ENCODE results near the gene SOHLH1. TPM values are rescaled to one million over a fixed set of nuclear protein-coding genes. Genes with fewer than 3 reads are reported as not detected.

The SOHLH1 gene
- total RNA-seq, 6 donors from 2014 or later = not detected

DNA sequence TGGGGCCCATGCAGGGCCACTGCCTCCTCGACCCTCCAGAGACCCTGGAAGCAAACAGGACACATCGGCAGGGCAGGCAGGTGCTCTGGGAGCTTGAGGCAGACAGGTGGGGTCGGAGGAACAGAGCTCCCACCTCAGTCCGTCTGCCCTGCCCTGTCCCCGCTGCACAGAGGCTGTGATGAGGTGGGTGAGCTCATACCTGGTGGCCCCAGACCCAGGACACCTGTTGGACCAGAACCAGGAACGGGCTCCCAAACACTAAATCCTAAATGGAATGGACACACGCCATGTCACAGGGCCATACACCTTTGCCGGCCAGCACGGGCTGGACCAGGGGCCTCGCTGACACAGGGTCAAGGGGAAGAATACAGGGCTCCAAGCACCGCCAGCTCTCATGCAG is 5.5 kb downstream of the SOHLH1 start:
- H3K36me3 ChIP-seq = no peaks in the 10 kb centered on the region
- H3K4me3 ChIP-seq = no peak overlapping the region
- 77 to 90% methylated on average over 2 to 8 of the region's 11 CpGs for WGBS, 2 donors
- no peaks in the 10 kb centered on the region for H3K9me3 ChIP-seq
- no peaks in the 10 kb centered on the region for H3K4me1 ChIP-seq
- ATAC-seq (ENCODE audit: low FRiP score in 2 of 2) = no peak
- no peaks in the 10 kb centered on the region for H3K27me3 ChIP-seq
- peak in 1 of 2 donors; percentile 63 for DNase-seq
- no peak for TF ChIP-seq POLR2AphosphoS5 (IDR thresholded peaks at IDR 0.05)
- H3K27ac ChIP-seq = no peak overlapping the region

DNA sequence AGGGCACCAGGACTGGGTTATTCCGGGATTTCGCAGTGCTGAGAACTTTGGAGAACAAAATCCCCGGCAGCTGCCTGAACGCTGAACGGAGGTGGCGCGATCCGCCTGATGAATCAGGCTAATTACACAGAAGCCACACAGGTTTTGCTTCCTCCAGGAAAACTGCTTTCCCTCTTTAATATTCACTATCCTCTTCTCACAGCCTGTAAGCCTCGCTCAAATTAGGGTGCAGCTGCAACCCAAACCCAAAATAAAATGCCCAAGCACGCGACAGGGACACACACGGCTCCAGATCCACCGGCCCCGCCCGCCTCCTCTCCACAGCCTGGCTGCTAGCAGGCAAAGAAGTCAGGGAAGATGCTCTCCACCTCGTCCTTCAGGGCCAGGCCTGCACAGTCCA is 6.0 kb downstream of the SOHLH1 start:
- 73 to 79% methylated on average over 16 of the region's 16 CpGs for WGBS, 2 donors
- no peak for TF ChIP-seq POLR2A (IDR thresholded peaks at IDR 0.05)
- TF ChIP-seq EP300 (IDR thresholded peaks at IDR 0.05) = no peak
- no peak for TF ChIP-seq POLR2AphosphoS5 (IDR thresholded peaks at IDR 0.05)
- TF ChIP-seq, protein P1, sequence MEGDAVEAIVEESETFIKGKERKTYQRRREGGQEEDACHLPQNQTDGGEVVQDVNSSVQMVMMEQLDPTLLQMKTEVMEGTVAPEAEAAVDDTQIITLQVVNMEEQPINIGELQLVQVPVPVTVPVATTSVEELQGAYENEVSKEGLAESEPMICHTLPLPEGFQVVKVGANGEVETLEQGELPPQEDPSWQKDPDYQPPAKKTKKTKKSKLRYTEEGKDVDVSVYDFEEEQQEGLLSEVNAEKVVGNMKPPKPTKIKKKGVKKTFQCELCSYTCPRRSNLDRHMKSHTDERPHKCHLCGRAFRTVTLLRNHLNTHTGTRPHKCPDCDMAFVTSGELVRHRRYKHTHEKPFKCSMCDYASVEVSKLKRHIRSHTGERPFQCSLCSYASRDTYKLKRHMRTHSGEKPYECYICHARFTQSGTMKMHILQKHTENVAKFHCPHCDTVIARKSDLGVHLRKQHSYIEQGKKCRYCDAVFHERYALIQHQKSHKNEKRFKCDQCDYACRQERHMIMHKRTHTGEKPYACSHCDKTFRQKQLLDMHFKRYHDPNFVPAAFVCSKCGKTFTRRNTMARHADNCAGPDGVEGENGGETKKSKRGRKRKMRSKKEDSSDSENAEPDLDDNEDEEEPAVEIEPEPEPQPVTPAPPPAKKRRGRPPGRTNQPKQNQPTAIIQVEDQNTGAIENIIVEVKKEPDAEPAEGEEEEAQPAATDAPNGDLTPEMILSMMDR (IDR thresholded peaks at IDR 0.05) = no peak
- Histone ChIP-seq H3K27me3 (no peaks in the 10 kb centered on the region), H3K4me1 (no peaks in the 10 kb centered on the region), H3K4me3 (no peak overlapping the region), H3K27ac (no peak overlapping the region), H3K9me3 (no peaks in the 10 kb centered on the region), H3K36me3 (no peaks in the 10 kb centered on the region)
- ATAC-seq (ENCODE audit: low FRiP score in 2 of 2) (no peak), DNase-seq (no peak)

DNA sequence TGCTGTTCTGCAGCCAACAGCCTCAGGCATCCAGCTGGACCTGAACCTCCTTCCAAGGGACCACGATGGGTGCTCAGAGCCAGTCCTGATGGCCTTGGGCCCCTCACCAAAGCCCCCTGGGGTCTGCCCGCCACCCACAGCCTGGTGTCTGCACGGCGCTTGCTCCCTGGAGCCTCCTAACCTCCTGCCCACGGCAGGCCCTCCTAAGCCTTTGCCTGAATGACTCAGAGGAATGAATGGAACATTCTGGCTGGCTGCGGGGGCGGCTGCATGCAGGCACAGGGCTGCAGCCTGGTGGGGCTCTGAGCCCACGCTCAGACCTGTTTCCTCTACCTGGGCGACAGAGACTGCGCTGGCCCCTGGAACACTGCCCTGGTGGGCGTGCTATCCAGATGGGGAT is 6.9 kb downstream of the SOHLH1 start:
- Histone ChIP-seq H3K4me3 (no peak overlapping the region), H3K36me3 (no peaks in the 10 kb centered on the region), H3K27me3 (no peaks in the 10 kb centered on the region), H3K9me3 (no peaks in the 10 kb centered on the region), H3K4me1 (no peaks in the 10 kb centered on the region), H3K27ac (no peak overlapping the region)
- 81% methylated on average over 11 of the region's 11 CpGs; no CpG with 5 or more reads in 1 of the 2 donors for WGBS, 2 donors
- DNase-seq = peak in 1 of 2 donors; percentile 60
- ATAC-seq (ENCODE audit: low FRiP score in 2 of 2) = no peak
- TF ChIP-seq POLR2AphosphoS5 (IDR thresholded peaks at IDR 0.05) (no peak), EP300 (IDR thresholded peaks at IDR 0.05) (no peak)
- TF ChIP-seq, protein P1 (IDR thresholded peaks at IDR 0.05) = no peak

DNA sequence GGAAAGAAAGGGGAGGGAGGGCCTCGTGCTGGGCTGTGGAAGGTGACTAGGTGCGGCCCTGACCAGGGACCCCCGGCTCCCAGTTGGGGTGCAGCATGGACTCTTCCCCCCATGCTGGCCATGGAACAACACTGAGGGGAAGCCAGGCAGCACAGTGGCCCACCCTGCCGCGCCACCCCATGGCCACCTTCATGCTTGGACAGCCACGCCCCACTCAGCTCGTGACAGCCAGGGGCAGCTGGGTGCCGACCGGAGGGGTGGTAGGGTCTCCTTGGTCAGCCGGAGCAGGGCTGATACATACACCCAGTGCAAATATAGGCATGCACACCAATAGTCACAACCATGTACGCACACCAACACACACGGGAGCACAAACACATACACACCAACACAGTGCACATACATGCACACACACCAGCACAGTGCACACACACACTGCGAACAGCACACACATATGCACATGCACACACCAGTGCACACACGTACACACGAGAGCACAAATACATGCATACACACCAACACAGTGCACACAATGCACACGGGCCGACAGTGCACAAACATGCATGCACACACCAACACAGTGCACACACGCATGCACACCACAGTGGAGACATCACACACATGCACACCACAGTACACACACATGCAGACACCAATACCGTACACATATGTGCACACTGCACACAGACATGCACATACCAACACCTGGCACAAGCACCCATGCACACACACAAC is 8.3 kb downstream of the SOHLH1 start:
- Histone ChIP-seq H3K36me3 (no peaks in the 10 kb centered on the region), H3K4me1 (no peaks in the 10 kb centered on the region), H3K27ac (no peak overlapping the region), H3K27me3 (no peaks in the 10 kb centered on the region), H3K9me3 (no peaks in the 10 kb centered on the region), H3K4me3 (no peak overlapping the region)
- 80 to 95% methylated on average over 12 to 19 of the region's 19 CpGs for WGBS, 2 donors
- peak in 1 of 2 donors; percentile 70 for DNase-seq
- TF ChIP-seq, protein P1 (IDR thresholded peaks at IDR 0.05) = no peak
- TF ChIP-seq EP300 (IDR thresholded peaks at IDR 0.05) (no peak), POLR2A (IDR thresholded peaks at IDR 0.05) (no peak), POLR2AphosphoS5 (IDR thresholded peaks at IDR 0.05) (no peak)
- no peak for ATAC-seq (ENCODE audit: low FRiP score in 2 of 2)

DNA sequence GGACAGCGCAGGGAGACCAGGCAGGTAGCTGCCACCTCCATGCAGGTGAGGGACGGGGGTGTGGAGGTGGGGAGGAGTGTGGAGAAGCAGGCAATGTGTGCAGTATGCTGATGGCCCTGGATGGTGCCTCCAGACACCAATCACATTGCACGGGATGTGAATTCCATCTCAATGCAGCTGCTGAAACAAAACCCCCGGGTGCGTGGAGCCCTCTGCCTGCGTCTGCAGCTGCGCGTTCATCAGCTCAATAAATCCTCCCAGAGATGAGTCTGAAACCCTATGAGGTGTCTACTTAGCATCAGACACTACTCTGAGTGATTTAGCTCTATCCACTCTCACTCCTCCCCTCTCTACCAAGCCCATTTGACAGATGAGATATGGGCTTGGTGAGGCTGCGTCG is 10.3 kb downstream of the SOHLH1 start:
- H3K36me3 ChIP-seq = no peaks in the 10 kb centered on the region
- H3K27me3 ChIP-seq = no peaks in the 10 kb centered on the region
- H3K4me1 ChIP-seq = no peaks in the 10 kb centered on the region
- no peak overlapping the region for H3K27ac ChIP-seq
- H3K4me3 ChIP-seq = no peak overlapping the region
- ATAC-seq (ENCODE audit: low FRiP score in 2 of 2) = no peak
- TF ChIP-seq POLR2A (IDR thresholded peaks at IDR 0.05) (no peak), POLR2AphosphoS5 (IDR thresholded peaks at IDR 0.05) (no peak), EP300 (IDR thresholded peaks at IDR 0.05) (no peak)
- TF ChIP-seq, protein P1 (IDR thresholded peaks at IDR 0.05) = no peak
- peak in 1 of 2 donors; percentile 49 for DNase-seq
- 70 to 77% methylated on average over 3 to 10 of the region's 10 CpGs for WGBS, 2 donors
- no peaks in the 10 kb centered on the region for H3K9me3 ChIP-seq

Data from upper lobe of left lung (tissue), 6 donors.